Mucosa of descending colon (tissue), 3 donors: ENCODE measurements around the gene YRDC. TPM values are rescaled to one million over a fixed set of nuclear protein-coding genes. Genes with fewer than 3 reads are reported as not detected.

Source experiments
- ATAC-seq: fragments of 200-7000 bp; cut with Tn5 transposase; one replicate; pipeline ENCODE4 v1.9.1; 2020; ENCODE audit warnings: mild to moderate bottlenecking, moderate library complexity
- DNase-seq, 3 donors: peaks; one replicate each; pipeline ENCODE4 v3.0.0-alpha.2; 2020
- H3K36me3 ChIP-seq: fragments of 200-600 bp; one replicate; pipeline ENCODE4 v1.8.0; 2021; ENCODE audit warnings: low read depth, mild to moderate bottlenecking
- H3K4me1 ChIP-seq: fragments of 200-600 bp; one replicate; pipeline ENCODE4 v1.8.0; 2021; ENCODE audit warnings: low read depth, mild to moderate bottlenecking
- H3K4me3 ChIP-seq: fragments of 200-600 bp; one replicate; pipeline ENCODE4 v1.8.0; 2021; ENCODE audit warnings: mild to moderate bottlenecking
- H3K9me3 ChIP-seq: fragments of 200-600 bp; one replicate; pipeline ENCODE4 v1.8.0; 2021; ENCODE audit warnings: mild to moderate bottlenecking
- CTCF ChIP-seq: fragments of 200-600 bp; IDR thresholded peaks from one replicate; pipeline ENCODE4 v1.8.0; 2022; ENCODE audit warnings: antibody characterized with exemption, mild to moderate bottlenecking
- intact Hi-C, 2 donors: fragments of 100-400 bp; cut with DNase I in 1 of 2; cut with micrococcal nuclease in 1 of 2; formaldehyde crosslinking; loops; one replicate each; pipeline versions ENCODE4 v1.11.0 to v1.11.1; 2022; cut with DNase I, micrococcal nuclease
- total RNA-seq, 3 donors: library from RNA; stranded (reverse); fragmentation: NEBNext Ultra II Directional in 2 of 3; extraction: Animal tissue kit (Norgen Biotek cat#: 25700) in 2 of 3; gene quantifications; one replicate each; pipeline versions ENCODE4 v1.2.1 to v1.2.4, GENCODE V29; 2021 to 2023
- donor health status: DM: no; HTN: no; CAD: no; lungs with moderate emphysema.
- donor health status: DM: no; HTN: no; CAD: no.
- donor health status: DM: no; HTN: yes; CAD: no.

The YRDC gene
- total RNA-seq, 3 donors from 2014 or later, result 13.3 to 13.9 (median 13.4) TPM

DNA sequence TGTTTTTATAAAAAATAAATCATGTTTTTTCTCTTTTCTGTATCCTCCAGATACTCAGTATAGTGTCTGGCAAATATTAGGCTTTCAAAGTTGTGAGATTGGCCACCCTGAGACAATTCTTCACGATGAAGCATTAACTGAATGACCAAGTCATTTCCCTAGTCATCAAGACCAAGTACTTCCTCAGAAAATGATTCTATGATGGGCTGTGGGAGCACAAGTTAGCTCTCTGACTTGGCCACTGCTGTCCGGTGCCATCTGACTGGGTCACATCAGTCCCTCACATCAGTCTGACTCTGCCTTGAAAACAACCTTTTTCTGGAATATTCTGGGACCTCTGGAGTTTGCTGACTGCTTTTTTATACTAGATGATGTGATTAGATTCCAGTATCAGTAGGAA is 13.5 kb upstream of the YRDC start:
- TF ChIP-seq CTCF, result no peak
- no peaks in the 10 kb centered on the region for H3K4me1 ChIP-seq
- intact Hi-C loops, result no loop called here
- no peak overlapping the region for H3K4me3 ChIP-seq
- DNase-seq (no peak), ATAC-seq (no peak)
- H3K9me3 ChIP-seq, result no peaks in the 10 kb centered on the region
- H3K36me3 ChIP-seq, result peaks cover 5% of the 10 kb centered on the region

DNA sequence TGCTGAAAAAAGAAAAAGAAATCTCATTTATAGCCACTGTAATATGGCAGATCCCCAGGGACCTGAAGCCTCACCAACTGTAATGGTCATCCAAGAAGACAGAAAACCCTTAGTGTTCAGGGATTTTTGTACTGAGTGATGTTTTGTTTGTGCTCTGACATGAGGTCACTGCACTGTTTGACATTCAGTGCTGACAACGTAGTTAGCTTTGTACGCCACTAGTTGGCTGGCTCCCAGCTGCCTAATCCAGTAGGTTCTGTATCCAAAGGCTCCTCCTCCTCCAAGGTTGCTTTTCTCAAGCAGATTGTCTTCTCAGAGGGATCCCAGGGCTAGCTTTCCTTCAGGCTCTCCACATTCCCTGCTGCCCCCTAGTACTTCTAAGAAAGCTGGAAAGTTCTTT is 9.5 kb upstream of the YRDC start:
- TF ChIP-seq CTCF, result no peak
- DNase-seq (peak in 1 of 3 donors; percentile 26), ATAC-seq (peak; percentile 41)
- Histone ChIP-seq H3K4me1 (no peaks in the 10 kb centered on the region), H3K9me3 (no peaks in the 10 kb centered on the region), H3K4me3 (no peak overlapping the region), H3K36me3 (peaks cover 5% of the 10 kb centered on the region)
- intact Hi-C loops, result no loop called here

DNA sequence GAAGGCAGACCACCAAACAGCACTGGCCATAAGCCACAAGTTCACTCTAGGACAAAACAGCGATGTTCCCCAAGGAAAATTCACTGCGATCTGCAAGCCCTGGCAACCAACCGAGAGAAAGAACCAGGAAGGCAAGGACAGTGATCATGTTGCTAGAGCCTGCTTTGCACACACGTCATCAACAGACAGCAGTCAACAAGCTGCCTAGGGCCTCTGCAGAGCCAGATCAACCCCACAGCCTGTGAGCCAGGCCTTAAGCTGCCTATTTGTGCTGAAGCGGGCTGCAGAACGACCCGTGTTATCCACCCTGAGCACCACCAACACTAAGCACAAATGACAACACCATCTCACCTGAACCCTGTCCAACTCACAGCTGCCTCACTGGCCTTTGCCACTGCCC is 6.2 kb upstream of the YRDC start:
- no peak for TF ChIP-seq CTCF
- DNase-seq (no peak), ATAC-seq (no peak)
- intact Hi-C loops, result no loop called here
- H3K4me3 ChIP-seq, result no peak overlapping the region
- no peaks in the 10 kb centered on the region for H3K36me3 ChIP-seq
- H3K9me3 ChIP-seq, result no peaks in the 10 kb centered on the region
- peaks cover 2% of the 10 kb centered on the region for H3K4me1 ChIP-seq

DNA sequence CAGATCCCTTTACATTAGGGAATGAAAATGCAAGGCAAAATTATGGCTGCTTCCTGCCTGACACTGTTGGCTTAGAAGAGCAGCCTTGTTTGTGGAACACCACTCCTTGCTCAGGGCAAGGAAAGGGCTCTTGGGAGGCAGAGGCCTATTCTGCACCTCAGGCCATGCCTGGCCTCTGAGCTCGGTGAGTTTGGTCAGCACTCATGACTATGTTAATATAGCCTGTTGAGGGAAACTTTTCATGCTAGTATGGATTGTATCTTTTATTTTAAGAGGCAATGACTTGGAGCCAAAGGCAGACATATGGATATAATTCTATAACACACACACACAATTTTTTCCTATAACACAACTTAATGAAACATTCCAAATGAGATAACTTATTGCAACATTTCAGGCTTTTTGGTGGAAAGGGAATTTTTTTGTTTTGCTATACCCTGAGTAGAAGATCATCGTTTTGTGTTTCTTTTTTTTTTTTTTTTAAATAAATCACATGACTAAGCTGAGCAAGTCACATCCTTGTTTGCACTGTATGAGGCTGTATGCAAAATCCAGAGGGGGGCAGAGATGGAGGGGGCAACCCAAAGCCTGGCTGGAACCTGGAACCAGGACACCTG is 5.6 kb upstream of the YRDC start:
- Histone ChIP-seq H3K9me3 (no peaks in the 10 kb centered on the region), H3K4me3 (no peak overlapping the region), H3K36me3 (no peaks in the 10 kb centered on the region), H3K4me1 (peaks cover 8% of the 10 kb centered on the region)
- DNase-seq (no peak), ATAC-seq (no peak)
- intact Hi-C loops, result no loop called here
- no peak for TF ChIP-seq CTCF

DNA sequence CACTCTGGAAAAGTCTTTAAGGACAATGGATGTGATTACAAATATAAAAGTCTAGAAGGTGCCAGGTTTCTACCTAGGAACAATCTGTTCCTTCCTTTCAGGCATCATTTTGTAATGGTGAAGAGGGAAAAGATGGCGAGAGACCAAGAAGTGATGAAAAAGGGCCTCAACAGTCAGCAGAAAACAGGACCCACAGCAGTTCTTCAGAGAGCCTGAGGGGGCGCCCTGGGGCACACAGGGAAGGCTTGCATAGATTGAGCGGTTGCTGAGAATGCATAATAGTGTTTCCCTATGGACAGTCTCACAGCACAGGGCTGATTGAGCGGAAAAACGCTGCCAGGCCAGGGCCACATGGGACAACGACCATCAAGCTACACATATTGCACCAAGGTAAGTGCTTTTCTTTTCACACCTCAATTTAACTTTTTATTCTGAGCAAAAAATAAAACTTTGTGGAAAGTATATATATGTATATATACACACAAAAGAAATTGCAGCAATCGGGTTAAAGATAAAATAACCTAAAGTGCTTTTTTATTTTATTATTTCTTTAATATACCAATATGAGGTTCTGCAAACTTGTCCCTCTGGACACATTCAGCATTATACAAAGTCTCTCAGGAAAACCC is 3.1 kb upstream of the YRDC start:
- ATAC-seq (peak; percentile 60), DNase-seq (peak; percentile 71 to 78 (median 74))
- intact Hi-C loops, result no loop called here
- Histone ChIP-seq H3K9me3 (no peaks in the 10 kb centered on the region), H3K4me3 (no peak overlapping the region), H3K36me3 (no peaks in the 10 kb centered on the region), H3K4me1 (peaks cover 16% of the 10 kb centered on the region)
- TF ChIP-seq CTCF, result peak; percentile 77
